HG03025 (cell line): ENCODE data around the gene WNT5B.

Experiments used
- ATAC-seq: cut with Tn5 transposase; IDR thresholded peaks from one replicate; pipeline ENCODE4 v1.9.1; 2021; ENCODE audit warnings: mild to moderate bottlenecking, moderate library complexity; ENCODE audit not compliant: unreplicated experiment, low FRiP score

WNT5B gene

GRCh38 chr12:1622406-1622805 is 6.6 kb upstream of the WNT5B start:
- ATAC-seq = no peak

DNA sequence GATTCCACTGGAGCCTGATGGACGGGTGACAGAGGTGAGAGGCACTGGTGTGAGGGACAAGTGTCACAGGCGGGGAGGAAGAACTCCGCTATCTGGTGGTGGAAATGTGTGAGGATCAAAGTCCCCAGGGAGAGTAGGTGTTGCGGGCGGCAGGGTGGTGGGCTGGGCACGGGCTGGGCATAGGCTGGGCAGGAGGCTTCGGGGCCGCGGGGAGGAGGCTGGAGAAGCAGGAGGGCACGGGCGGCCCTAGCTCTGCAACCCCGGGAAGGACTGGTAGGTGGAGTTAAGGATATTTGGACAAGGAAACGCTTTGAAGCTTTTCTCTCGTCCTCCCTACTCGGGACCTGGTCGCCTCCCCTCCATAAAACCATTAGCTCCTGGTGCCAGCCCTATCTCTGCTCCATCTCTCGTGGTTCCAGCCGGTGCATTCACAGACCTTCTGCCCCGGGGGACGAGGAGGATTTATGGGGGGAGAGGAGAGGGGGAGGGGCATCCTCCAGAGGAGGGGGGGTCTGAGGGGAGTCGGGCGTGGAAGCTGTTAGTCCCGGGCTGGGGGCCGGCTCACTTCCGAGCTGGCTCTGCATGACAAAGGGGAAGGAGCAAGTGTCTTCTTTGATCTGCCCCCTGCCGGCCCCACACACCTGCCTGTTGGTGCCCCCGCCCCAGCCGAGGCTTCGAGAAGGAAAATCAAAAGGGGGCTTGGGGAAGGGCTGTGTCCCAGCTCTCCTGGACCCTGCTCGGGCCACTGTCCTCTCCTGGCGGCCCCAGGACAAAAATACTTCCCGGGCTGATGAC is 504 bp downstream of the WNT5B start:
- no peak for ATAC-seq

- ATAC-seq = no peak
These were observed 1.2 kb downstream of the WNT5B start for GRCh38 chr12:1630133-1630826.

GRCh38 chr12:1630827-1631591 is 2.0 kb downstream of the WNT5B start:
- no peak for ATAC-seq

DNA sequence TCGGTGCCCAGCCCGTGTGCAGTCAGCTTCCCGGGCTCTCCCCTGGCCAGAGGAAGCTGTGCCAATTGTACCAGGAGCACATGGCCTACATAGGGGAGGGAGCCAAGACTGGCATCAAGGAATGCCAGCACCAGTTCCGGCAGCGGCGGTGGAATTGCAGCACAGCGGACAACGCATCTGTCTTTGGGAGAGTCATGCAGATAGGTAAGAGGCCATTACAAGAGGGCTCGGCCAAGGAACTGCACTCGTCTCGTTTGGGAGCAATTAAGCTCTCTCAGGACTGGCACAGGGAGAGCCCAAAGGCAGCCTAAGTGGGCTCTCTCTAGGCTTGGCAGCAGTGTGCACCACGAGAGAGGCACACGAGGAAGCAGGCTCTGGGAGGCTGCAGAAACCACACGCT is 3.7 kb downstream of the WNT5B start:
- no peak for ATAC-seq

- no peak for ATAC-seq
These were observed 4.4 kb downstream of the WNT5B start for GRCh38 chr12:1633459-1633858.

- ATAC-seq = no peak
These were observed 5.1 kb downstream of the WNT5B start for GRCh38 chr12:1634149-1634548.

DNA sequence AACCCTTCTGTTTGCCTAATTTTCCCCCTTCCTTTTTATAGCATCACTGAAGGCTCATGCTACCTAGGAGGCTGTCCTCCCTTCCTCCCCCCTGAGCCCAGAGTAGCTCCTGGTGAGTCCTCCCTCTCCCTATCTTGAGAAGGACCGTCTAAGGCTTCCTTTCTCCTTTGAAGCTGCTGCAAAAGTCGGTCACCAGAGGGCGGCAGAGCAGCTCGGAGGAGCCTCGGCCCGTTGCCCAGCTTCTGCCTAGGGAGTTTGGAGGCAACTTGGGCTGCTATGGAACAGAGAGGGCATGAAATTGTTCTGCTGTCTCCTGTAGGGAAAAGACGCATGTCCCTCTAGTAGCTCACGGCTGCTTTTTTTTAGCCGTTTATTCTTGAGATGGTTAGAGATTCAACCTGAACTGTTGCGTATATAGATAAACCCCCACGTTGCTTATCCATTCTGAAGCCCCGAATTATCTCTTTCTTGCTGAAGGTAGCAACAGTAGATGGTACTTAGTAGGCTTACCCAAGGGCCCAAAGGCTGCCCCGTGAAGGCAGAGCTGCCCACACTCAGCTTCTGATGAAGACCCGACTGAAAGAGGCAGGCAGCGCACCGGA is 5.7 kb downstream of the WNT5B start:
- no peak for ATAC-seq

DNA sequence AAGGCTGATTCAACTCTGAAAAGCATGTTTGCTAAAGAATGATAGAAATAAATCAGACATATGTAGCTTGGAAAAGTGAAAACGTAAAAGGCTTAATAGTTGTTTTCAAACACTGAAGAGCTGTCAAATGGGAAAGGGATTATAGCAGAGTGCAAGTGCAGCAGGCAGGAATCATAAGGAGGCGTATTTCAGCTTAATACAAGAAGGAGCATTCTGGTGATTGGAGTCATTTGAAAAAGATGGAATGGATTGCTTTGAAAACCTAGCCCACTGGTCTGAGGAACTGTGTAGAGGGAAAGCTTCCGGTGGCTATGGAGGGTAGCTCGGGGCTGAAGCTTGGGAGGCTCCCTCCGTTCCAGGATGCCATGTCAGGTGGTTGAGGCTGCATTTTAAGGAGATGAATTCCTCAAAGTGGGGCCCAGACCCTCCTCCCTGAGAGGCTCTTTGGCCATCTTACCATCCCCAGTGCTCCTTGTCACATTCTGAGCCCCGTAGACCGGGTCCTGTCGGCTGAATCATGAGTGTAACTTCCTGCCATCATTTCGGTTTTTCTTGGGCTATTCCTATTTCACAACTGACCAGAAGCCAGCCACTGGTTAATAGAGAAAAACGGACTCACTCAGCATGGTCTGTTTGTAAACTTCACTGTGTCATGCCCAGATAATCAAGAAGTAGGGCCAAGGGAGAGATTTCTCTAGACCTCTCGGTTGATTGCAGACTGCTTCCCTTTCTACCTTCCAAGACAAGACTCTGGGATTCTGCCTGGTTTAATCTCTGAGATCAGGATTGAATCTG is 6.5 kb downstream of the WNT5B start:
- no peak for ATAC-seq

- no peak for ATAC-seq
These were observed 9.2 kb downstream of the WNT5B start for GRCh38 chr12:1638203-1638602.

- no peak for ATAC-seq
These were observed 10.5 kb downstream of the WNT5B start for GRCh38 chr12:1639538-1639937.

DNA sequence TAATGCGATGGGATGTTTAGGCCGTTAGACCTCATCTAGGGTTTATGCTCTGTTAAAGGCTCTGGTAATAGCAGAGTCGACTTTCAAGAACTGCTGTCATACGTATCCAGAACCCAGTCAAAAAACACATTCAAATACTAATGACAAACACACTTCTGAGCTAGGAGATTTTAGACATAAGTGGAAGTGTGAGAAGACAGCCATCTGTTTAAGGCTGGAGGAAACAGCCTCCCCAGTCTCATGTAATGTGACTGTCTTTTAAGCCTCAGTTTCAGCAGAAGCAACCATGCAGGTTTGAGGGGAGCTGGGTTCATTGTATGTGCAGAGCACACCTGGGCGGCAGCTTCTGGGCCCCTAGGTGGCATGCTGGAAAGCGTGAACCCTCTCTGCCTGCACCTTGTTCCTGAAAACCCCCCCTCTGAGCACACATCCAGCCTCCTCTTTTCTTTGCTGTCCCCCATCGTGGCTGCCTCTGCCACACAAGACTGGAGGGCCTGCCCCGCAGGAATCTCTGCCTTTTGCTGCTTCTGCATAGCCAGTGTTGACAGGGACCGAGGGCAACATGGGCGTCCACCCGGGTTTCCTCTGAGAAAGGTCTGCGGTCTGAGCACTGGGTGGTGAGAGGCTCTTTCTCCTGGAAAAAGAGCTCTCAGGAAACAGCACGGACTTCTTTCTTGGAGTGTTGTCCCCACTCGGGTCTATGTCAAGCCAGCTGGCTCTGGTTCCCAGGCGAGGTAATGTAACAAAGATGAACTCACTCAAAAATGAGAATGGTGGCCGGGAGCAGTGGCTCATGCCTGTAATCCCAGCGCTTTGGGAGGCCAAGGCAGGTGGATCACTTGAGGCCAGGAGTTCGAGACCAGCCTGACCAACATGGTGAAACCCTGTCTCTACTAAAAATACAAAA is 11.6 kb downstream of the WNT5B start:
- no peak for ATAC-seq

DNA sequence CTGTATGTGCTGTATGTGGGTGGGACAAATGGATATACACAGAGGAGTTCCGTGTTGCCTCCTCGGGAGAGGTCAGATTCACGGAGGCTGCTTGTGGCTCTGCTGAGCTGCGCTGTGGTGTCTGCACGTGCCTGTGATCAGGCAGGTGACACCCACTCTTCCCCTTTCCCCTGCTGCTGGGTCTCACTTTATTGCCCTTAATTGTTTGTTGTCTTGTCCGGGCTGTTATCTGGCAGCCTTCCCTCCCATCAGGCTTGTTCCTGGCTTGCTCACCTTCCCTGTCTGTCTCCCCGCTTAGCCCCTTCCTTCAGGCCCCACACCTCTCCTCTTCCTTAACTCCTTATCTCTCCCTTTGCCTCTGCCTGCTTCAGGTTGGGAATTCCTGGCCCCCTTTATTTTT is 13.5 kb downstream of the WNT5B start:
- ATAC-seq = no peak

GRCh38 chr12:1643043-1643442 is 14.0 kb downstream of the WNT5B start:
- ATAC-seq = no peak

GRCh38 chr12:1643905-1644533 is 15.0 kb downstream of the WNT5B start:
- ATAC-seq = no peak

DNA sequence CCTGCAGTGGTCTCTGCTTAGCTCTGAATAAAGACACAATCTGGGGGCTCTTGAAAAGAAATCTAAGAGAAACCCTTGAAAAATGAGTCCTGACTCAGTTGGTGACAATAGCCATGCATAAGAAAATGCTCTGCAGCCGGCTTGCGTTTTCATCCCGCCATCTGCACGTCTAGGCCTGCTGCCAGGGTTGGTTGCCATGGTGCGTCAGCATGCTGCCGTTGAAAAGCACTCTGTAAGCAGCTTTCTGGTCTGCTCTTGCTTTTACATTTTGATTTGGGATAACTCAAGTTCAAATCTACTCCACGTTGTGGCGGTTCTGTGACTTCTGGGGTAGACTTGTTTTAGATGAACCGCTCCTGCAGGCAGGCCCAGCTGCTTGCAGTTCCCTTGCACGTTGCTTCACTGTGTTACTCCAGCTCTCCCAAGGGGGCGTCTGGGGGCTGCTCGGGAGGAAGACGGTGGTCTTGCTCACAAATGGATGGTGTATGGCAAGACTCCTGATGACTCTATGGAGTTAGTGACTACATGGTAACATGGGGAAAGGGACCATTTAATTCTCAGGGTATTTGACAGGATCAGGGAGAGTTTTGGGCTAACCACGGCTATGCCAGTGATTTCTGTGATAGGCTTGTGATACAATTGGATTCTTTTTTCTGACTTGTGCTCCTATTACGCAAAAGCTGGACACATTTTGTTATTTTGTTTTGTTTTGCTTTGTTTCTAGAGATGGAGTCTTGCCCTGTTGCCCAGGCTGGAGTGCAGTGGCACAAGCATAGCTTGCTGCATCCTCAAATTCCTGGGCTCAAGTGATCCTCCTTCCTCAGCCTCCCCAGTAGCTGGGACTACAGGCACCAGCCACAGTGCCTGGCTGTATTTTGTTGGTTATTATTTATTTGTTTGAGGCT is 15.8 kb downstream of the WNT5B start:
- no peak for ATAC-seq

GRCh38 chr12:1645819-1646218 is 16.8 kb downstream of the WNT5B start:
- no peak for ATAC-seq
